ENCODE measurements around the gene PLCXD1.
A peak's percentile ranks its signal among the peaks of the same experiment; 100 is the strongest.

Gene PLCXD1

GRCh38 chrX:334971-335757 is 54.0 kb downstream of the PLCXD1 start:
- H3K27ac ChIP-seq (ENCODE audit: poor library complexity, severe bottlenecking): no peak overlapping the region
- H3K36me3 ChIP-seq (ENCODE audit: low read depth): peaks cover 19% of the 10 kb centered on the region
- TF ChIP-seq CTCF (IDR thresholded peaks at IDR 0.05; ENCODE audit: poor library complexity, severe bottlenecking): no peak
- ATAC-seq (ENCODE audit: low read depth): no peak
- H3K27me3 ChIP-seq (ENCODE audit: insufficient read depth, poor library complexity, severe bottlenecking): peaks cover 16% of the 10 kb centered on the region
- peak; percentile 75 for DNase-seq (ENCODE audit: low spot score)
- no peak overlapping the region for H3K4me3 ChIP-seq (ENCODE audit: severe bottlenecking)
- H3K4me1 ChIP-seq (ENCODE audit: insufficient read depth, poor library complexity, severe bottlenecking): no peaks in the 10 kb centered on the region
- no peaks in the 10 kb centered on the region for H3K9me3 ChIP-seq (ENCODE audit: severe bottlenecking)

GRCh38 chrX:335758-336155 is 54.6 kb downstream of the PLCXD1 start:
- H3K27me3 ChIP-seq (ENCODE audit: insufficient read depth, poor library complexity, severe bottlenecking): peaks cover 10% of the 10 kb centered on the region
- no peak overlapping the region for H3K4me3 ChIP-seq (ENCODE audit: severe bottlenecking)
- no peak overlapping the region for H3K27ac ChIP-seq (ENCODE audit: poor library complexity, severe bottlenecking)
- H3K4me1 ChIP-seq (ENCODE audit: insufficient read depth, poor library complexity, severe bottlenecking): no peaks in the 10 kb centered on the region
- peaks cover 19% of the 10 kb centered on the region for H3K36me3 ChIP-seq (ENCODE audit: low read depth)
- ATAC-seq (ENCODE audit: low read depth) (no peak), DNase-seq (ENCODE audit: low spot score) (peak; percentile 49)
- no peak for TF ChIP-seq CTCF (IDR thresholded peaks at IDR 0.05; ENCODE audit: poor library complexity, severe bottlenecking)
- H3K9me3 ChIP-seq (ENCODE audit: severe bottlenecking): no peaks in the 10 kb centered on the region

- Histone ChIP-seq H3K9me3 (ENCODE audit: severe bottlenecking) (no peaks in the 10 kb centered on the region), H3K4me3 (ENCODE audit: severe bottlenecking) (no peak overlapping the region), H3K36me3 (ENCODE audit: low read depth) (peaks cover 19% of the 10 kb centered on the region), H3K27me3 (ENCODE audit: insufficient read depth, poor library complexity, severe bottlenecking) (peaks cover 6% of the 10 kb centered on the region), H3K4me1 (ENCODE audit: insufficient read depth, poor library complexity, severe bottlenecking) (no peaks in the 10 kb centered on the region), H3K27ac (ENCODE audit: poor library complexity, severe bottlenecking) (no peak overlapping the region)
- peak; percentile 62 for DNase-seq (ENCODE audit: low spot score)
- TF ChIP-seq CTCF (IDR thresholded peaks at IDR 0.05; ENCODE audit: poor library complexity, severe bottlenecking): no peak
- ATAC-seq (ENCODE audit: low read depth): no peak
Observed at GRCh38 chrX:336227-336626, 55.0 kb downstream of the PLCXD1 start.

GRCh38 chrX:337331-337831 is 56.2 kb downstream of the PLCXD1 start:
- no peak overlapping the region for H3K27ac ChIP-seq (ENCODE audit: poor library complexity, severe bottlenecking)
- no peak for ATAC-seq (ENCODE audit: low read depth)

More at GRCh38 chrX:337331-337831, 56.2 kb downstream of the PLCXD1 start:
- peak; percentile 61 for DNase-seq (ENCODE audit: low spot score)
- Histone ChIP-seq H3K9me3 (ENCODE audit: severe bottlenecking) (no peaks in the 10 kb centered on the region), H3K36me3 (ENCODE audit: low read depth) (peaks cover 19% of the 10 kb centered on the region), H3K4me3 (ENCODE audit: severe bottlenecking) (no peak overlapping the region), H3K27me3 (ENCODE audit: insufficient read depth, poor library complexity, severe bottlenecking) (no peaks in the 10 kb centered on the region), H3K4me1 (ENCODE audit: insufficient read depth, poor library complexity, severe bottlenecking) (no peaks in the 10 kb centered on the region)
- TF ChIP-seq CTCF (IDR thresholded peaks at IDR 0.05; ENCODE audit: poor library complexity, severe bottlenecking): no peak

Measured in RWPE2 (cell line).